Glutamatergic neuron (in vitro differentiated cells): ENCODE results near the gene MMD2. TPM values are rescaled to one million over a fixed set of nuclear protein-coding genes. Genes with fewer than 3 reads are reported as not detected.

ENCODE experiments used
- DNase-seq: peaks from one replicate; pipeline ENCODE4 v3.0.0; 2022
- H3K27ac Mint-ChIP-seq: one replicate; pipeline ENCODE4 v1.8.0; 2020; ENCODE audit warnings: mild to moderate bottlenecking, mixed read lengths, inconsistent platforms; ENCODE audit not compliant: unreplicated experiment
- H3K27me3 Mint-ChIP-seq: one replicate; pipeline ENCODE4 v1.8.0; 2020; ENCODE audit warnings: mild to moderate bottlenecking, moderate library complexity, mixed read lengths, inconsistent platforms; ENCODE audit not compliant: unreplicated experiment
- H3K36me3 Mint-ChIP-seq: one replicate; pipeline ENCODE4 v1.8.0; 2020; ENCODE audit warnings: mild to moderate bottlenecking, mixed read lengths, inconsistent platforms; ENCODE audit not compliant: unreplicated experiment
- H3K4me1 Mint-ChIP-seq: one replicate; pipeline ENCODE4 v1.8.0; 2020; ENCODE audit warnings: mild to moderate bottlenecking, low read depth, mixed read lengths, inconsistent platforms; ENCODE audit not compliant: unreplicated experiment
- H3K4me3 Mint-ChIP-seq: one replicate; pipeline ENCODE4 v1.8.0; 2020; ENCODE audit warnings: mild to moderate bottlenecking, mixed read lengths, inconsistent platforms; ENCODE audit not compliant: unreplicated experiment
- H3K9me3 Mint-ChIP-seq: one replicate; pipeline ENCODE4 v1.8.0; 2020; ENCODE audit warnings: mild to moderate bottlenecking, moderate library complexity, mixed read lengths, inconsistent platforms; ENCODE audit not compliant: unreplicated experiment
- total RNA-seq: library from RNA; stranded (reverse); fragmentation: NEBNext Ultra II Directional; extraction: Animal tissue kit (Norgen Biotek cat#: 25700); gene quantifications from one replicate; pipeline ENCODE4 v1.2.1, GENCODE V29; 2021; ENCODE audit not compliant: unreplicated experiment
- TF ChIP-seq, protein P1 (sequence below): fragments of 200-600 bp; sonication (generic); IDR thresholded peaks from one replicate; pipeline ENCODE4 v1.5.0; 2021; ENCODE audit not compliant: partially characterized antibody, unreplicated experiment

MMD2 gene
- total RNA-seq, 1 donor from 2014 or later, result 0.47 TPM

GRCh38 chr7:4876586-4876985 is 82.4 kb downstream of the MMD2 start:
- no peak overlapping the region for H3K27ac Mint-ChIP-seq
- no peaks in the 10 kb centered on the region for H3K36me3 Mint-ChIP-seq
- H3K4me1 Mint-ChIP-seq, result peaks cover 15% of the 10 kb centered on the region
- TF ChIP-seq, protein P1, sequence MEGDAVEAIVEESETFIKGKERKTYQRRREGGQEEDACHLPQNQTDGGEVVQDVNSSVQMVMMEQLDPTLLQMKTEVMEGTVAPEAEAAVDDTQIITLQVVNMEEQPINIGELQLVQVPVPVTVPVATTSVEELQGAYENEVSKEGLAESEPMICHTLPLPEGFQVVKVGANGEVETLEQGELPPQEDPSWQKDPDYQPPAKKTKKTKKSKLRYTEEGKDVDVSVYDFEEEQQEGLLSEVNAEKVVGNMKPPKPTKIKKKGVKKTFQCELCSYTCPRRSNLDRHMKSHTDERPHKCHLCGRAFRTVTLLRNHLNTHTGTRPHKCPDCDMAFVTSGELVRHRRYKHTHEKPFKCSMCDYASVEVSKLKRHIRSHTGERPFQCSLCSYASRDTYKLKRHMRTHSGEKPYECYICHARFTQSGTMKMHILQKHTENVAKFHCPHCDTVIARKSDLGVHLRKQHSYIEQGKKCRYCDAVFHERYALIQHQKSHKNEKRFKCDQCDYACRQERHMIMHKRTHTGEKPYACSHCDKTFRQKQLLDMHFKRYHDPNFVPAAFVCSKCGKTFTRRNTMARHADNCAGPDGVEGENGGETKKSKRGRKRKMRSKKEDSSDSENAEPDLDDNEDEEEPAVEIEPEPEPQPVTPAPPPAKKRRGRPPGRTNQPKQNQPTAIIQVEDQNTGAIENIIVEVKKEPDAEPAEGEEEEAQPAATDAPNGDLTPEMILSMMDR, result no peak
- H3K9me3 Mint-ChIP-seq, result peaks cover 4% of the 10 kb centered on the region
- H3K27me3 Mint-ChIP-seq, result peaks cover 3% of the 10 kb centered on the region
- DNase-seq, result no peak
- H3K4me3 Mint-ChIP-seq, result no peak overlapping the region

GRCh38 chr7:4875391-4875790 is 83.6 kb downstream of the MMD2 start:
- Mint-ChIP-seq H3K9me3 (peaks cover 6% of the 10 kb centered on the region), H3K36me3 (no peaks in the 10 kb centered on the region), H3K4me1 (peaks cover 16% of the 10 kb centered on the region), H3K27me3 (peaks cover 3% of the 10 kb centered on the region), H3K27ac (no peak overlapping the region), H3K4me3 (no peak overlapping the region)
- TF ChIP-seq, protein P1, result no peak
- no peak for DNase-seq

GRCh38 chr7:4873071-4873944 is 85.7 kb downstream of the MMD2 start:
- H3K9me3 Mint-ChIP-seq, result peaks cover 6% of the 10 kb centered on the region
- no peak for DNase-seq
- H3K4me1 Mint-ChIP-seq, result peaks cover 13% of the 10 kb centered on the region
- no peak overlapping the region for H3K4me3 Mint-ChIP-seq
- H3K27me3 Mint-ChIP-seq, result peaks cover 3% of the 10 kb centered on the region
- TF ChIP-seq, protein P1, result no peak
- H3K27ac Mint-ChIP-seq, result peak overlapping the region; percentile 3
- H3K36me3 Mint-ChIP-seq, result peaks cover 8% of the 10 kb centered on the region

DNA sequence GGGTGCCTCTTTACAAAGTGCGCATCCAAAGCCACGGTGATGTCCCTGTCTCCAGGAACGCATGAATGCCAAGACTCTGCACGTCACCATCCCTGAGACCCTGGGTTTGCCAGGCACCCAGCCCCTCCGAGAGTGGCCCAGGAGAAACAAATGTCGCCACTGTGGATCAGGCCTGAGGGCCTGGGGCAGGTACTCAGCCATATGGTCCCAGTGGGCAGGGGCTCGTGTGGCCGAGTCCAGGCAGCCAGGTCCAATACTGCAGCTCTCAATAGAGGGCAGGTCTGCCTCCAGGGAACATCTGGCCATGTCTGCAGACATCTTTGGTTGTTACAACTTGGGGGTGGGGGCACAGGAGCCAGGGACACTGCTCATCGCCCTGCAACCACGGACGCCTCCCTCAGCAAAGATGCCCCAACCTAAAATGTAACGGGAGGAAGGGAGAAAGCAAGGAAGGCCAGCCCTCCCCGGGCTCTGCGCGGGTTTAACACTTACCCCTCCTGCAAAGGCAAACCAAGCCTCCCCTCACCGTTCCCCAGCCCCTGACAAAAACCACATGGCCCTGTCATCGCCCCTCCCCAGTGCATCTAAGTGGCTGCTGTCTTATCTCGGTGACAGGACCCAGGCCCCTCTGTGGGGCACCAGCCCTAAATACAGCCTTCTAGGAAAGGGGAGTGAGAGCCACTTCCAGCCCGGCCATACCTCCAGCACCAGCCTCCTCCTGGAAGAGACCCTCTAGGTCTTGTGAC is 86.9 kb downstream of the MMD2 start:
- peaks cover 3% of the 10 kb centered on the region for H3K27me3 Mint-ChIP-seq
- DNase-seq, result no peak
- H3K4me1 Mint-ChIP-seq, result peaks cover 13% of the 10 kb centered on the region
- H3K36me3 Mint-ChIP-seq, result peaks cover 9% of the 10 kb centered on the region
- H3K9me3 Mint-ChIP-seq, result peaks cover 4% of the 10 kb centered on the region
- TF ChIP-seq, protein P1, result no peak
- peak overlapping the region; percentile 43 for H3K4me3 Mint-ChIP-seq
- no peak overlapping the region for H3K27ac Mint-ChIP-seq
